CD4-positive, alpha-beta T cell treated with Interleukin-6 for 4 hours (primary cell): Measurements from ENCODE around the gene ITPRIPL2.

ENCODE experiments used
- DNase-seq: peaks from one replicate; pipeline ENCODE4 v3.0.0-alpha.2; 2020; ENCODE audit warnings: mixed read lengths

The ITPRIPL2 gene

DNA sequence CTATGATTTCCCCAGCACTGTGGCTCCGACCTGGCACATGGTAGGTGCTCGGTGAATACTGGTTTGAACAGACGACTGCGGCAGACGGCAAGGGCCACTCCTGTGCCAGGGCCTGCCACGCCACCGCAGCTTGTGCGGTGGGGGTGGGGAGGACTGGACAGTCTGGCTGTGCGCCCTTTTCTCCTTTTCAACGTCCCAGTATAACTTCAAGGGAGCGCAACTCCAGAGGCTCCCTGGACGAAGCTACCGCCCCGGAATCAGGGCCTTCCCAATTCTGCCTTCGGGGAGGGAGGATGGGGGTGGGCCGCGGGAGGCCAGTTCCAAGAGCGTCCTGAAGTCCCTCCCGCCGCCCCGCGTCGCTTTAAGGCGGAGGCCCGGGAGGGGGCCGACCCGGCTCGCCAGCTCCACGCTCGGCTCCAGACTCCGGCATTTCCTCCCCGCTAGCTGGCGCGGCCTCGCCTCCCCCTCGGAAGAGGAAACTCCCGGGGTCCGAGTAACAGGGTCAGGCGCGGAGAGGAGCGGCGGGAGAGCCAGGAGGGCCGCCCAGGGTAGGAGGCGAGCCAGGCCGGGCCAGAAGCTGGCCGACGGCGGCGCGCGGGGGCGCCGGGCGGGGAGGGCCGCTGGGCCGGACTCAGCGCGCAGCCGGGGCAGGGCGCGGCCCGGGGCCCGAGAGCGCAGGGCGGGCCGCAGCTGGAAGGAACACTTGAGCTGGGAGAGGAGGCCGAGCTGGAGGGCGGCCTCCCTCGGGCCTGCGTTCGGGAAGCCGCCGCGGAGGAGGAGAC, at the start of gene ITPRIPL2:
ITPRIPL2 (plus strand) TSS at position 388 of the 782 bp plus-strand sequence. CDS start 498 bp downstream, outside the sequence.
- DNase-seq = no peak

DNA sequence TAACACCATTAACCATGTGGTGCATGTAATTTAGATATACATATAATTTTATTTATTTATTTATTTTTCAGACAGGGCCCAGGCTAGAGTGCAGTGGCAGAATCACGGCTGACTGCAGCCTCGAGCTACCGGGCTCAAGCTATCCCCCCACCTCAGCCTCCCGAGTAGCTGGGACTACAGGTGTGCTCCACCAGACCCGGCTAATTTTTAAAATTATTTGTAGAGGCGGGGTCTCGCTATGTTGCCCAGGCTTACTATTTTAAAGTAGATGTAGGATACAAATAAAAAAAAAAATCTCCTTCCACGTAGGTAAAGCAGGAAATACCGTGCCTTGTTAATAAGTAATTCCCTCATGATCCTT, 46.8 kb upstream of the ITPRIPL2 start:
- DNase-seq = no peak

DNA sequence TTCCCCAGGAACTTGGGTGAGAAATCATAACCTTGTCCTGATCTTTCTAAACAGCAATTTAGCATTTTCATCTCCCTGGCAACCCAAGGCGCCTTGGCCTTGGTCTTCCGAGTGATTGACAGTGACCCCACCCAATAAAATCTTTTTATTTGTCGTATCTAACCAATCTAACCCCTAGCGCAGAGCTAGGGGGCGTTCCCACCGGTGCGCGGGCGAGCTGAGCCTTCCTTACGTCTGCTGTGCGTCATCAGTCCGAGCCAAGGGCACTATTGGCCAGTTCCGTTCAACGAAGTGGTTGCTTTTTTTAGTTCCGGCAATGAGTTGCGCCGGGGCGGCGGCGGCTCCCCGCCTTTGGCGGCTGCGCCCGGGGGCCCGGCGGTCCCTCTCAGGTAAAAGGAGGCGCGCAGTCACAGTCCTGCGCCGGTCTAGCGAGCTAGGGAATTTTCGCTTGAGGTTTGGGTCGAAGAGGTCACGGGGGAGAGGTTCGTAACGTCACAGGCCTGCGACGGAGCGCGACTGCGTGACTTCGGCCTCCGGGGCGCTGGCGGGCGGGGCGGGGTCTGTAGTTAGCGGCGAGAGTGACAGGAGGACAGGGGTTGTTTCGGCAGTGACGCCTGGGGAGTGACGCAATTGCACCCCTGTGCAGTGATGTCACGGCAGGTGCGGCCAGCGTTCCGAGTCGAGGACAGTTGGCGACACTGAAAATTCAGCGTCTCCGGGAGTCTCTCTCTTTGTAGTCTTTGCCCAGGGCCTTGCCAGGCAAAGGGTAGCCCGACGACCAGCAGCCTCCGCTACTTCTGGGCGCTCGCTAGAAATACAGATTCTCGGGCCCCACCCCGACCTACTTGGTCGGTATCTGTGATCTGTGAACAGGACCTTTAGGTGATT, 46.2 kb upstream of the ITPRIPL2 start, which contains the start of gene COQ7:
COQ7 (plus strand) TSS at position 266 of the 888 bp plus-strand sequence; CDS start at position 317, 51 bp downstream.
- peak; percentile 98 for DNase-seq

DNA sequence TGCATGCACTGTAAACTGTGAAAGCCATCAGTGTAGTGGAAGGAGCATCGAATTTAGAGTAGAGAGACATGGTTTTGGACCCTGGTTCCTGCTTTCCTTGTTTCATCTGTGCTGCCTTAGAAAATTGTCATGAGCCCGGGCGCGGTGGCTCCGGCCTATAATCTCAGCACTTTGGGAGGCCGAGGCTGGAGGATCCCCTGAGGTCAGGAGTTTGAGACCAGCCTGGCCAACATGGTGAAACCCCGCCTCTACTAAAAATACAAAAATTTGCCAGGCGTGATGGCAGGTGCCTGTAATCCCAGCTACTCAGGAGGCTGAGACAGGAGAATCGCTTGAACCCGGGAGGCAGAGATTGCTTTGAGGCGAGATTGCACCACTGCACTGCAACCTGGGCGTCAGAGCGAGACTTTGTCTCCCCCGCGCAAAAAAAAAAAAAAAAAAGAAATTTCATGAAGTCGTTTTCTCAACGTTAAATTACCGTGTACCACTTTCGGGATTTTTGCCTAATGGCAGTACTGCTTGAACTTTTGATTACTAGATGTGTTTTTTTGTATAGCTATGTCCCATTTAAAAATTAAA, 45.4 kb upstream of the ITPRIPL2 start:
- DNase-seq = no peak

DNA sequence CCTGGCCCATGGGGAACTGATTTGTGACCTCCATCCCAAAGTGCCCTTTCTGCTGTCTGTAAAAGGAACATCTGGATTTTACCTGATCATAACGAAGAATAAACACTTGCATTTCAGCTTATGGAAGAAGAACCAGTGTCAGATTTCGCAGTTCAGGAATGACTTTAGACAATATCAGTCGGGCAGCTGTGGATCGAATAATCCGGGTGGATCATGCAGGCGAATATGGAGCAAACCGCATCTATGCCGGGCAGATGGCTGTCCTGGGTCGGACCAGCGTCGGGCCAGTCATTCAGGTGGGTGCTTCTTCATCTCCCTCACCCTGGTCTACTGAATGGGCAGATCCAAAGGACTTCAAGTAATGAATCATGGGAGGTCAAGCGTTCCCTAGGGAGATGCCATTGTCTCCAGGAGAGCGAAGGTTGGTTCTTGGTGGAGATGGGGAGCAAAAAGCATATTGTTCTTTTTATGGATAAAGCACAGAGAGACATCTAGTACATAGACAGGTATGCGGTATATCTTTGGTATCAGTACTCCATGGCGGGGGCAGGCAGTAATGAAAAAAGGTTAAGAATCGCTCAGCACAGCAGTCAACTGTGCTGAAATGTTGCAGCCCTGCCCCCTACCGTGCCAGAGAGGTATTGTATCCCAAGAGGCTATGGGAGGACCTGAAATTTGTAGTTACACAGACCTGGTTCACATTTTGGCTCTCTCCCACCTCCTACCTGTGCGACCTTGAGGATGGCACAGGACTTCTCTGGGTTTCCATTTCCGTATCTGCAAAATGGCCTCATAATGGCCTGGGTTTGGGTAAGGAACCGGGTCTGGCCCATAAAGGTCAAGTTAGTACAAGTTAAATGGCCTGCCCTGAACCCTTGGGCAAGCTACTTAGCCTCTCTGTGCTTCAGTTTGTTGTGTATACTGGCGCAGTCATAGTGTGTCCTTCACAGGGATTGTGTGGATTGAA, 41.7 kb upstream of the ITPRIPL2 start:
- DNase-seq = peak; percentile 52

DNA sequence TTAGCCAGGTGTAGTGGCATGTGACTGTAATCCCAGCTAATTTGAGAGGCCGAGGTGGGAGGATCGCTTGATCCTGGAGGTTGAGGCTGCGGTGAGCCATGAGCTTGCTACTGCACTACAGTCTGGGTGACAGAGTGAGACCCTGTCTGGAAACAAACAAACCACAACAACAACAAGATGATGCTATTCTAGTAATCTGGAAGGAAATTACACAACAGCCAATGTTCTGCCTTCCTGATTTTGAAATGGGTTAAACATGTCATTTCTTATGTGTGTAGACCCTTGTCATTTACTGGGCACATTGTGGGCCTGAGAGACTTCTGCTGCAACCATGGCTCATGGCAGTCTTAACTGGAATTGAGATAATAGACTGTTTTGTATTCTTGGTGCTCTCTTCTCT, 40.4 kb upstream of the ITPRIPL2 start:
- no peak for DNase-seq

DNA sequence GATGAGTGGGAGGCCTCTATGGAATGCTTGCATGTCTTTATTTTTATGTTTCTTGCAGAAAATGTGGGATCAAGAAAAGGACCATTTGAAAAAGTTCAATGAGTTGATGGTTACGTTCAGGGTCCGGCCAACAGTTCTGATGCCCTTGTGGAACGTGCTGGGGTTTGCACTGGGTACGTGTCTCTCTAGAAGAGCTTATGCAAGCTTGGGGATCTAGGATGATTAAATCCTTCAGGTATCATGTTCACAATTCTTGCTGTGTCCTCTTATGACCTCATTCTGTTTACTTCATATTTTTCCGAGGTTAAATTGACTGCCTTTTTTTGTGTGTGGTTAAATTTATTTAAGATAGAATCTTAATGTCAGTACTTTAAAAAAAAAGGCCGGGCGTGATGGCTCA, 39.9 kb upstream of the ITPRIPL2 start:
- DNase-seq = no peak

DNA sequence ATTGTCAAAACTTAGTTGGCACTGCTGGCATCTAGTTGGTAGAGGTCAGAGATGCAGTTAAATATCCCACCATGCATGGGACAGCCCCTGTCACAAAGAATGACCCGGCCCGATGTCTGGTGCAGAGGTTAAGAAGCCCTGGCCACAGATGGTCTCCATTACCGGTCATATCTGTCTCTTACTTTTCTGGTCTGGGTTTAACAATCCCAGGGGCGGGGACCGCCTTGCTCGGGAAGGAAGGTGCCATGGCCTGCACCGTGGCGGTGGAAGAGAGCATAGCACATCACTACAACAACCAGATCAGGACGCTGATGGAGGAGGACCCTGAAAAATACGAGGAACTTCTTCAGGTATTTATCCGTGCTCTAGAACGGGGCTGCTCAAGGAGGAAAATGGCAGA, 38.3 kb upstream of the ITPRIPL2 start:
- no peak for DNase-seq

DNA sequence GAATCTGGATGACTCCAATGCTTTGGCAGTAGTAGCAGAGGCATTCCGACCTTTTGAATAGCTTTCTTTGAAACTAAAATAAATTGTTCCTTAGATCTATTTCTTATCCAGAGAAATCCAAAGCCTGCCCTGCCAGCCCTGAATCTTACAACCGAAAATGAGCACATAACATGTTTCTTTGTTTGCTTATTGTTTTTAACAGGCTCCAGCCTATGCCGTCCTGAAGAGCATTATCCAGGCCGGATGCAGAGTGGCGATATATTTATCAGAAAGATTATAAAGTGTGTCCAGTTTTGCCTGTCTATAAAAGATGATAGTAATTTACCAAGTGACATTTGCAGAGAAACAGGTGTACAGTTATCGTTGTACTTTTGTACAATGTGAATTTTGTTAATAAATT, 35.9 kb upstream of the ITPRIPL2 start:
- no peak for DNase-seq

DNA sequence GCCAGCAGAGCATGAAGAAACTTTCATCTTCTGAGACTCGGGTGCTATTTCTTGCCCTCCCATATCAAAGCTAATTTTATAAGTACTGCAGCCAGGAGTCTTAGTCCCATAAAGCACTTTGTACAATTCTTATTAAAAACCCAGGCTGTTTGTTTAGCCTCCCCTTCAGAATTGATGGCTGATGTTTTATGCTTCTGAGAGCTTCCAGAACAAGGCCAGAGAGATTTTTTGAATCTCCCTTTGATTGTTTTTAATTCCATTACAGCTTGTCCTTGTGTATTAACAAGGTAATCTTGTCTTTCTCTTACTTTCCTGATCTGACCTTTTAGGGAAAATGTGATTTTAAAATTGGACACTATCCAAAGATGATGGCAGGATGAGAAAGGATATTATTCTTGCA, 30.1 kb upstream of the ITPRIPL2 start:
- DNase-seq = no peak

DNA sequence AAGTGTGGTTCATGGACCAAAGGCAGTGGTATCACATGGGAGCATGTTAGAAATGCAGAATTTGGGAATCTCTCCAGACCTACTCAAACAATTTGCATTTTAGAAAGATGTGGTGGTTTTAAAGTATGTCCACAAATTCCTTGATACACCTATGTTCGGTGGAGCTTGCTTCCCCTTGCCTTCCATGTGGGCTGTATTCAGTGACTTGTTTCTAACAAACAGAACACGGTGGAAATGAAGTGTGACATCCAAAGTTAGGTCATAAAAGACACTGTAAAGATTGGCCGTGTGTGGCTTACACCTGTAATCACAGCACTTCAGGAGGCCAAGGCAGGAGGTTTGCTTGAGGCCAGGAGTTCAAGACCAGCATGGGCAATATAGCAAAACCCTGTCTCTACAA, 29.6 kb upstream of the ITPRIPL2 start:
- no peak for DNase-seq

DNA sequence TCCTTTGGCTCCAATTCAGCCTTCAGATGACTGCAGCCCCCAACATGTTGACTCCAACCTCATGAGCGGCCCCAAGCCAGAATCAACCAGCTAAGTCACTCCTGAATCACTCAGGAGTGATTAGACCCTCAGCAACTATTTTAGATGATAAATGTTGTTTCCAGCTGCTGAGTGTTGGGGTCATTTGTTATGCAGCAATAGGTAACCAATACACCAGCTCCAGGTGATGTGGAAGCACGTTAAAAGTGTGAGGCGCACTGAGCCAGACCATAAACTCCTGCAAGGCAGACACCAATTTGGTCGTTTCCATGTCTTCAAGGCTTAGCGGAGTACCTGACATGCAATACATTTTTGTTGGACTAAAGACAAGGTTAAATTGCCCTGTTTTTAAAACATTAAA, 28.9 kb upstream of the ITPRIPL2 start:
- DNase-seq = no peak

DNA sequence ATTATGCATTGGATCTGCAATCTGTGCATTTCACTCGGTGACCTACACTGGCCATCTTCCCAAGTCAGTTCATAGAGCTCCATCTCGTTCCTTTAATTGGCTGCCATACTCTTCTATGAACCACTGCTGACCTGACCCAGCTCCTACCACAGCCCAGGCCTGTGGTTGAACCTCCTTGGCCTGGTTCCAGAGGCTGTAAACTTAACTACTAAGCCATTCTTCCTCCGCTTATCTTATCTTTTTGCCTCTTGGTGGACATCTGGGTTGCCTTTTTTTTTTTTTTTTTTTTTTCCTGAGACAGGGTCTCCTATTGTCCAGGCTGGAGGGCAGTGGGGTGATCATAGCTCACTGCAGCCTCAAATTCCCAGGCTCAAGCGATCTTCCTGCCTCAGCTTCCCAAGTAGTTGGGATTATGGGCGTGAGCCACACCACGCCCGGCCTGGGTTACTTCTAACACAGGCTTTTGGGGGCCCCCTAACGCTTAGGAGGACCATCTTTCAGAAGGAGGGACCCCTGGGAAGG, 28.0 kb upstream of the ITPRIPL2 start:
- no peak for DNase-seq

DNA sequence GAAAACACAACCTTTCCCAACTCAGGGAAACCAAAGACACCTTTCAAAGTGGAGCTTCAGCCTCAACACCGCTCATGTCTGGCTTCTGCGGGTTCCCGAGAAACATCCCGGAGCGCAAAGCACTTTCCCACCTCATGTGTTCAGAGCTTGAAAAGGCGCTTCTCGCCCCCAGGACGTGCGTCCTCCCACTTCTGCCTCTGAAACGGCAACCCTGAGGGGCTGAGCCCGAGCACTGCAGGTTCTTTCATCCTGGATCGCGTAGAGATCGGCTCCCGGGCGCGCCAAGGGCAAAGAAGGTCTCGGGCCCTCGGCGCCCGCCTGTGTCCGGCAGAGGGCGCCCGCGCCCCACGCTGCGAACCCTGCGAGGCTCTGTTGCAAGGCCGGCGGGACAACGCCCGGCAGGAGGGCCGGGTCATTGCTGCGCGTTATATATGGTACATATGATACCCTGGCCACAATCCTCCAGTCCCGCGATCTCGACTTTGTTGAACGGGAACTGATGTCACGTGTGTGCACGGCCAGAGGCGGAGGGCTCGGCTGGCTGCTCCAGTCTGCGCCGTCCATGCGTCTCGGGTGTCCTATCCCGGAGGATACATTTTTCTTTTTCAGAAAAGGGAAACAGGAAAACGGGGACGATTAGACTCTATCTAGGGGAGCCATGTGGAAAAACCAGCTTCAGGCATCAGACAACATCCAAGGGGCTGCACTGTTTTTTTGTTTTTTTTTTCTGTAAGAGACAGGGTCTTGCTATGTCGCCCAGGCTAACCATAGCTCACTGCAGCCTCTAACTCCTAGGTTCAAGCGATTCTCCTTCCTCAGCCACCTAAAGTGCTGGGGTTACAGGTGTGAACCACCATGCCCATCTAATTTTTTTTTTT, 27.2 kb upstream of the ITPRIPL2 start:
- DNase-seq = peak; percentile 81

DNA sequence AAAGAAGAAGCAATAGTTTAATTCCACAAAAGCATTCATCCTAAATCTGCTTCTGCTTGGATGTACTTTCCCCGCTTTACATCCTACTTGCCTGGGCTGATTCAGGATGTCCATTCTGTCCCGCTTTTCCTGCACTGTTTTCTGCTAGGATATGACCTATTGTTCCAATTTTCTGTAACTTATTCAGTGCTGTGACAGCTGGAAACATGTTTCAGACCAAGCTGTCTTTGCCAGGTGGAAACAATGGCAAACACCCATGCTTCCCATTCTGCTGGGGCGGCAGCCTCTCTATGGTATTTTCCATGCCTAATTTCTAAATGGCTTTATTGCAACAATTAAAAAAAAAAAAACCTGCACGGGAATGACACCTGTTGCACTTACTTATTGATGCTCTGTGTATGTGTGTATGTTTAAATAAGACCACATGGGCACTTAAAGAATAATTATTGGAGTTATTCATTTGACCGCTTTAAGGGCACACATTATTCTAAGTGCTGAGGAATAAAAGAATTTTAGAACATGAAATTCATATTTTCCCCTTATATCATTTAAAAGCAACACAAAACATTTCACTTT, 25.3 kb upstream of the ITPRIPL2 start:
- DNase-seq = no peak

DNA sequence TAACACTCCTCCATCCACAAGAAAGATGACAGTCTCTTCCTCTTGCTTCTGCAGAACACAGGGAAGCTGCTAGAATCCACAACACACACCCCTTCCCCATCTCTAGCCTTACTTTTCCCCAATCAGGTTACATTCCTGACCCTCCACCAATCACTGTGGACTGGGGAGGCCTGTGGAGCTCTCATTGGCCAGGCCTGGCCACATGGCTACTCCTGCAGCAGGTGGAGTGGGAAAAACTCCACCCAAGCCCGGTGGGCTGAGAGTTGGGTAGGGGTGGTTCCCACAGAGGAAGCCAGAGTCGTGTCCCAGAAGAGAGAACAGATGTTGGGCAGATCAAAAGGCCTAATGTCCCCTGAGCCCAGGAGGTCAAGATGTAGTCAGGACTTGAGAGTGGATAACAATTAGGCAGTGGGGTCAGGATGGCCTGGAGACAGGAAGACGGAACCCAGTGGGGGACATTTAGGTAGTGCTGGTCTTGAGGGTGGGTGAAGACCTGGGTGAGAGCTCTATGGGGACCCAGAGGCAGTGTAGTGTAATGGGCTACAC, 24.3 kb upstream of the ITPRIPL2 start:
- no peak for DNase-seq

DNA sequence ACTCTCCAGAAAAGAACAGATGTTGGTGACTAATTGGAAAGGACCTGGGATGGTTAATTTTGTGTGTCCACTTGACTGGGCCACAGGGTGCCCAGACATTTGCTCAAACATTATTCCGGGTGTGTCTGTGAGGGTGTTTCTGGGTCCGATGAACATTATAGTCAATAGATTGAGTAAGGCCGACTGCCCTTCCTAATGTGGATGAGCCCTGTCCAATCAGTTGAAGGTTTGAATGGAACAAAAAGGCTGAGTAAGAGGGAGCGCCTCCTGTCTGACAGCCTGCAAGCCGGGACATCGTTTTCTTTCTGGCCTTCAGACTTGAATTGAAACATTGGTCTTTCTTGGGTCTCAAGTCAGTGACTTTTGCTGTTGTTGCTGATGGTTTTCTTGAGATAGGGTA, 22.8 kb upstream of the ITPRIPL2 start:
- DNase-seq = no peak

DNA sequence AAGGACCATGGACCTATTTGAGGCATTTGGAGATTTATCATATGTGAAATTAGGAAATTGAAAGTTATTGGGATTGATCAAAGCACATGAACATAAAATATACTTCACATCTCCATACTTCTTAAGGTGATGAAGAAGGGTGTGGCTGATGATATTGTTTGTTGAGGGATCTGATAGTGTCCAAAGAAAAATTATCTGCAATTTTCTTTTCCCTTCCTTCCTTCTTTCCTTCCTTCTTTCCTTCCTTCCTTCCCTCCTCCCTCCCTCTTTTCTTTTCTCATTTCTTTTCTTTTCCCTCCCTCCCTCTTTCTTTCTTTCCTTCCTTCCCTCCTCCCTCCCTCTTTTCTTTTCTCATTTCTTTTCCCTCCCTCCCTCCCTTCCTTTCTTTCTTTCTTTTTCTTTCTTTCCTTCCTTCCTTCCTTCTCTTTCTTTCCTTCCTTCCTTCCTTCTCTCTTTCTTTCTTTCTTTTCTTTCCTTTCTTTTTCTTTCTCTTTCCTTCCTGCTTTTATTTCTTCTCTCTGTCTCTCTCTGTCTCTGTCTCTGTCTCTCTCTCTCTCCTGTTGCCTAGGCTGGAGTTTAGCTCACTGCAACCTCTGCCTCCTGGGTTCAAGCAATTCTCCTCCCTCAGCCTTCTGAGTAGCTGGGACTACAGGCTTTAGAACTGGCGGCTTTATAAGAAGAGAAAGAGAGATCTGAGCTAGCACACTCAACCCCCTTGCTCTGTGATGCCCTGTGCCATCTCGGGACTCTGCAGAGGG, 20.9 kb upstream of the ITPRIPL2 start:
- DNase-seq = no peak
